H1 (cell line): Measurements from ENCODE around the gene HADH. TPM values are rescaled to one million over a fixed set of nuclear protein-coding genes. Genes with fewer than 3 reads are reported as not detected.

Experiments
- CTCF ChIA-PET: fragments of 300-600 bp; sonication (Branson Sonifier 250); formaldehyde crosslinking; loops from one replicate; lab custom pipeline; 2021; ENCODE audit not compliant: partially characterized antibody; lab: Charles Lee
- POLR2A ChIA-PET: fragments of 300-600 bp; sonication (Branson Sonifier 250); formaldehyde crosslinking; loops from one replicate; lab custom pipeline; 2021; ENCODE audit warnings: inconsistent platforms; ENCODE audit not compliant: partially characterized antibody; lab: Charles Lee
- DNase-seq, 2 experiments: peaks; one replicate each; pipeline versions ENCODE4 v3.0.0 to v3.0.0-alpha.2; 2010 to 2022; ENCODE audit warnings: low spot score in 2 of 2, low read depth in 1 of 2, mixed read lengths in 1 of 2
- FAIRE-seq: peaks from 2 replicates; lab custom pipeline; 2011; peaks lifted over from hg19 to GRCh38; lab: Jason Lieb, UNC
- H2AFZ ChIP-seq: 2 replicates; pipeline ENCODE4 v1.8.1; 2012; ENCODE audit warnings: low read length, inconsistent platforms
- H2AK5ac ChIP-seq: 2 replicates; pipeline ENCODE4 v1.6.1; 2013; ENCODE audit warnings: low read depth, low read length
- H2BK120ac ChIP-seq: replicated peaks from 2 replicates; pipeline ENCODE3; 2013; ENCODE audit warnings: low read depth, low read length, inconsistent platforms
- H2BK12ac ChIP-seq: 2 replicates; pipeline ENCODE4 v1.6.1; 2013; ENCODE audit warnings: low read depth, low read length
- H2BK15ac ChIP-seq: 2 replicates; pipeline ENCODE4 v1.6.1; 2013; ENCODE audit warnings: low read length
- H2BK20ac ChIP-seq: 2 replicates; pipeline ENCODE4 v1.6.1; 2013; ENCODE audit warnings: low read length
- H2BK5ac ChIP-seq: 2 replicates; pipeline ENCODE4 v1.6.1; 2013; ENCODE audit warnings: low read depth, low read length
- H3K14ac ChIP-seq: 2 replicates; pipeline ENCODE4 v1.6.1; 2013; ENCODE audit warnings: inconsistent platforms; ENCODE audit not compliant: insufficient read length
- H3K18ac ChIP-seq: 2 replicates; pipeline ENCODE4 v1.6.1; 2013; ENCODE audit warnings: low read length; ENCODE audit errors: extremely low read depth
- H3K23ac ChIP-seq: 2 replicates; pipeline ENCODE4 v1.6.1; 2013; ENCODE audit warnings: inconsistent platforms; ENCODE audit not compliant: insufficient read length
- H3K23me2 ChIP-seq: 2 replicates; pipeline ENCODE4 v1.6.1; 2013; ENCODE audit warnings: low read depth, low read length
- H3K27ac ChIP-seq: 2 replicates; pipeline ENCODE4 v1.6.1; 2011; ENCODE audit warnings: low read depth, low read length, inconsistent platforms
- H3K27me3 ChIP-seq, 4 experiments: replicated peaks in 1 of 4; 1 replicate in 1 of 4; 2 replicates in 3 of 4; pipeline versions ENCODE4 v1.6.1 to v1.8.1; 2011 to 2013; ENCODE audit warnings: low read length in 3 of 4, mild to moderate bottlenecking in 3 of 4, inconsistent platforms in 2 of 4, mixed read lengths in 2 of 4, moderate library complexity in 1 of 4; ENCODE audit not compliant: control insufficient read depth in 3 of 4, insufficient read depth in 3 of 4; ENCODE audit errors: extremely low read depth in 1 of 4
- H3K36me3 ChIP-seq, 4 experiments: 2 replicates each; pipeline versions ENCODE4 v1.6.1 to v1.8.1; 2011 to 2013; ENCODE audit warnings: mild to moderate bottlenecking in 4 of 4, low read length in 3 of 4, moderate library complexity in 2 of 4, control low read depth in 1 of 4, inconsistent platforms in 1 of 4; ENCODE audit not compliant: insufficient read depth in 4 of 4, control insufficient read depth in 2 of 4
- H3K4ac ChIP-seq: replicated peaks from 2 replicates; pipeline ENCODE3; 2013; ENCODE audit warnings: low read length, low read depth, mixed read lengths, inconsistent platforms; ENCODE audit not compliant: insufficient read length
- H3K4me1 ChIP-seq, 4 experiments: replicated peaks in 1 of 4; 1 replicate in 1 of 4; 2 replicates in 3 of 4; pipeline versions ENCODE4 v1.6.1 to v1.8.1; 2011 to 2013; ENCODE audit warnings: low read length in 3 of 4, inconsistent platforms in 2 of 4, mixed read lengths in 1 of 4; ENCODE audit not compliant: insufficient read depth in 4 of 4, control insufficient read depth in 3 of 4
- H3K4me2 ChIP-seq, 2 experiments: 2 replicates each; pipeline versions ENCODE4 v1.6.1 to v1.8.1; 2011 to 2013; ENCODE audit warnings: low read depth in 2 of 2, low read length in 2 of 2, control low read depth in 1 of 2, inconsistent platforms in 1 of 2, mild to moderate bottlenecking in 1 of 2; ENCODE audit not compliant: insufficient read depth in 1 of 2
- H3K4me3 ChIP-seq, 4 experiments: fragments of 200-600, 300-600 bp in 1 of 4; sonication (generic), shearing (Covaris generic), sonication (Bioruptor Twin) in 1 of 4; 2 replicates each; pipeline versions ENCODE4 v1.5.1 to v1.8.1; 2011 to 2016; ENCODE audit warnings: low read length in 4 of 4, low read depth in 3 of 4, control low read depth in 2 of 4, inconsistent platforms in 2 of 4, mild to moderate bottlenecking in 2 of 4, mixed read lengths in 1 of 4, moderate library complexity in 1 of 4; ENCODE audit not compliant: insufficient read depth in 2 of 4; ENCODE audit errors: extremely low read depth in 1 of 4
- H3K56ac ChIP-seq: replicated peaks from 2 replicates; pipeline ENCODE3; 2013; ENCODE audit warnings: low read depth, mild to moderate bottlenecking, mixed read lengths, low read length, inconsistent platforms; ENCODE audit not compliant: insufficient read length
- H3K79me1 ChIP-seq: 2 replicates; pipeline ENCODE4 v1.6.1; 2013; ENCODE audit warnings: low read depth, low read length, control low read depth
- H3K79me2 ChIP-seq, 2 experiments: 2 replicates each; pipeline versions ENCODE4 v1.6.1 to v1.8.1; 2012 to 2013; ENCODE audit warnings: low read length in 2 of 2, mild to moderate bottlenecking in 2 of 2, inconsistent platforms in 1 of 2; ENCODE audit not compliant: insufficient read depth in 2 of 2, control insufficient read depth in 1 of 2
- H3K9ac ChIP-seq, 4 experiments: replicated peaks in 1 of 4; 1 replicate in 1 of 4; 2 replicates in 3 of 4; pipeline versions ENCODE4 v1.6.1 to v1.8.1; 2011 to 2013; ENCODE audit warnings: low read depth in 3 of 4, low read length in 3 of 4, control low read depth in 2 of 4, mild to moderate bottlenecking in 2 of 4, moderate library complexity in 2 of 4, inconsistent platforms in 1 of 4; ENCODE audit errors: extremely low read depth in 1 of 4
- H3K9me3 ChIP-seq, 2 experiments: 2 replicates each; pipeline versions ENCODE4 v1.6.1 to v1.8.1; 2012 to 2013; ENCODE audit warnings: mild to moderate bottlenecking in 2 of 2, moderate library complexity in 2 of 2, control low read depth in 1 of 2, inconsistent platforms in 1 of 2, low read depth in 1 of 2, low read length in 1 of 2, mixed read lengths in 1 of 2; ENCODE audit not compliant: insufficient read depth in 2 of 2
- H4K20me1 ChIP-seq, 2 experiments: replicated peaks in 1 of 2; 2 replicates each; pipeline versions ENCODE3 to v1.8.1; 2011 to 2013; ENCODE audit warnings: inconsistent platforms in 2 of 2, low read length in 2 of 2, mild to moderate bottlenecking in 1 of 2; ENCODE audit not compliant: insufficient read depth in 2 of 2, control insufficient read depth in 1 of 2
- H4K5ac ChIP-seq: 2 replicates; pipeline ENCODE4 v1.6.1; 2013; ENCODE audit warnings: low read length, low read depth, mixed read lengths, inconsistent platforms; ENCODE audit not compliant: insufficient read length
- H4K8ac ChIP-seq: 2 replicates; pipeline ENCODE4 v1.8.0; 2013; ENCODE audit warnings: mild to moderate bottlenecking, moderate library complexity, low read length, inconsistent platforms; ENCODE audit not compliant: insufficient read depth; ENCODE audit errors: extremely low read depth
- H4K91ac ChIP-seq: replicated peaks from 2 replicates; pipeline ENCODE3; 2013; ENCODE audit warnings: low read length, mixed read lengths, inconsistent platforms; ENCODE audit not compliant: insufficient read length
- CEBPB ChIP-seq: IDR thresholded peaks from 2 replicates; pipeline ENCODE4 v1.6.1; 2012; ENCODE audit warnings: low read depth, low read length
- CHD2 ChIP-seq: IDR thresholded peaks from 2 replicates; pipeline ENCODE4 v1.6.1; 2012; ENCODE audit warnings: low read length, improper control_type of control experiment
- CREB1 ChIP-seq: IDR thresholded peaks from 2 replicates; pipeline ENCODE4 v1.6.1; 2012; ENCODE audit warnings: inconsistent platforms
- CTBP2 ChIP-seq: IDR thresholded peaks from 2 replicates; pipeline ENCODE4 v1.7.0; 2011; ENCODE audit warnings: borderline replicate concordance, mild to moderate bottlenecking, moderate library complexity, mixed read lengths, low read length; ENCODE audit not compliant: insufficient read depth, insufficient read length
- GABPA ChIP-seq: IDR thresholded peaks from 2 replicates; pipeline ENCODE4 v1.6.1; 2011; ENCODE audit warnings: mild to moderate bottlenecking, low read length, moderate library complexity, borderline replicate concordance; ENCODE audit not compliant: insufficient read depth
- GTF2F1 ChIP-seq: IDR thresholded peaks from 2 replicates; pipeline ENCODE4 v1.6.1; 2012; ENCODE audit warnings: low read depth, low read length, improper control_type of control experiment, borderline replicate concordance
- HDAC6 ChIP-seq: IDR thresholded peaks from one replicate; pipeline ENCODE4 v1.7.1; 2012; ENCODE audit warnings: low read depth, mild to moderate bottlenecking, inconsistent platforms, low read length, moderate library complexity
- POLR2AphosphoS5 ChIP-seq: IDR thresholded peaks from 2 replicates; pipeline ENCODE4 v1.6.1; 2011; ENCODE audit warnings: low read depth, low read length
- SIX5 ChIP-seq: IDR thresholded peaks from 2 replicates; pipeline ENCODE4 v1.6.1; 2011; ENCODE audit warnings: mild to moderate bottlenecking, low read depth, low read length
- SP2 ChIP-seq: IDR thresholded peaks from 2 replicates; pipeline ENCODE4 v1.6.1; 2012; ENCODE audit warnings: mild to moderate bottlenecking, low read length, inconsistent platforms
- SUZ12 ChIP-seq: fragments of 200-600 bp; sonication (generic); IDR thresholded peaks from 2 replicates; pipeline ENCODE4 v1.6.1; 2012; ENCODE audit warnings: mild to moderate bottlenecking, inconsistent platforms, low read length, moderate library complexity, mixed read lengths
- TCF12 ChIP-seq: IDR thresholded peaks from 2 replicates; pipeline ENCODE4 v1.6.1; 2011; ENCODE audit warnings: low read depth, mild to moderate bottlenecking, low read length
- WGBS, 2 experiments: shearing (Covaris generic) in 1 of 2; methylation state at CpG; one replicate each; pipeline versions ENCODE4 v1.1.6 to v1.1.7; 2013 to 2015; ENCODE audit warnings: low lambda C conversion rate in 2 of 2, mixed read lengths in 2 of 2, inconsistent platforms in 1 of 2, low coverage in 1 of 2, missing lambda C conversion rate in 1 of 2; ENCODE audit not compliant: insufficient replicate concordance in 2 of 2, insufficient coverage in 1 of 2, insufficient read length in 1 of 2; ENCODE audit errors: extremely low coverage in 1 of 2, missing lambda C conversion rate in 1 of 2; 5-methylcytosine and 5-hydroxymethylcytosine counted together
- polyA plus RNA-seq, 7 experiments: library from polyadenylated mRNA; depleted of rRNA in 3 of 7; stranded (reverse) in 5 of 7; unstranded in 2 of 7; fragments of >200 nt in 5 of 7; fragments of 200-250 nt in 2 of 7; gene quantifications; 1 replicate in 5 of 7; 2 replicates in 1 of 7; 4 replicates in 1 of 7; pipeline versions ENCODE4 v1.2.1 to v1.2.3, GENCODE V29; 2011 to 2013; ENCODE audit warnings: missing spikeins in 2 of 7, mixed read lengths in 2 of 7
- total RNA-seq: library from RNA; stranded (reverse); fragmentation: NEBNext Ultra II Directional; extraction: Animal tissue kit (Norgen Biotek cat#: 25700); gene quantifications from 2 replicates; pipeline ENCODE4 v1.2.1, GENCODE V29; 2021

Gene HADH
- total and polyA plus RNA-seq, 2 of the 8 experiments (the other 6 are each of a cell fraction or from before 2014, with no cell fraction given) = 47.5 to 54.4 TPM

DNA sequence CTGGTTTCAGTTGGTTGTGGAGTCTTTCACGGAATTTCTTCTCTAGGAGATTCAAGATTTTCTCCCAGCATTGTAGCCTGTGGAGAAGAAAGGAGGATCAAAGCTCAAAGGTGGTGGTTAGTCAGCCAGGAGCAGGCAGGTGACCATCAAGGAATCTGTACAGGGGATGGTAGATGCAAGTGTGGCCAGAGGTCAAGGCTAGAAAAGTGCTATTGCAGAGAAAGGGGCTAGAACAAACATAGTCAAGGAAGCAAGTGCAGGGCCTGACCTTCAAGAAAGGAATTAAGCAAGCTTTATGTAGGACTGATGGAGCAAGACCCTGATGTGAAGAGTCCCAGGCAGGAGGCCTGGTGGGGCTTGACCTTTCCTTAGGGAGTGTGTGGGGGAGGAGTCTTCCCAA lies 16.1 kb downstream of the HADH start:
- Histone ChIP-seq H4K91ac (no peak overlapping the region), H3K79me1 (peaks cover 3% of the 10 kb centered on the region; the same call in 1 of the 2 replicates), H4K20me1 (no peaks in the 10 kb centered on the region), H3K14ac (no peak overlapping the region), H4K8ac (no peak overlapping the region), H3K23me2 (no peaks in the 10 kb centered on the region), H3K36me3 (peaks cover 0 to 10% (median 4%) of the 10 kb centered on the region in 4 experiments; a peak in 3 of 8 replicates), H2BK20ac (no peak overlapping the region), H3K27me3 (no peaks in the 10 kb centered on the region), H2AK5ac (no peak overlapping the region), H3K79me2 (peaks cover 0 to 14% of the 10 kb centered on the region in 2 experiments; a peak in 2 of 4 replicates), H2BK120ac (no peak overlapping the region), H2BK5ac (no peak overlapping the region), H3K18ac (no peak overlapping the region), H3K9ac (no peak overlapping the region), H3K9me3 (peaks cover 4 to 7% of the 10 kb centered on the region in 2 experiments; a peak in 1 of 4 replicates), H2AFZ (no peak overlapping the region), H4K5ac (no peak overlapping the region), H3K4me2 (no peak overlapping the region), H3K4me1 (peaks cover 0 to 11% (median 2%) of the 10 kb centered on the region in 4 experiments; a peak in 2 of 7 replicates), H3K4me3 (no peak overlapping the region), H2BK12ac (no peak overlapping the region), H3K4ac (no peak overlapping the region), H3K56ac (no peak overlapping the region), H3K27ac (no peak overlapping the region), H3K23ac (no peak overlapping the region), H2BK15ac (no peak overlapping the region)
- POLR2A ChIA-PET = no interaction called here
- FAIRE-seq (no peak), DNase-seq (no peak)
- TF ChIP-seq SP2 (no peak), TCF12 (no peak), CEBPB (no peak), SUZ12 (no peak), POLR2AphosphoS5 (no peak), CTBP2 (no peak), CHD2 (no peak), CREB1 (no peak), GTF2F1 (no peak), GABPA (no peak), HDAC6 (no peak), SIX5 (no peak)
- WGBS, 2 experiments = 89% methylated on average over 1 of the region's 1 CpG; no CpG with 5 or more reads in 1 of the 2 experiments
- CTCF ChIA-PET = interaction anchor here (2.0 kb wide), 1 partner anchor 13 kb away, joined by 11 read pairs; no protein-coding TSS in a partner anchor
